Cardiac fibroblast (primary cell): ENCODE results near the gene EGR4.

Experiments
- DNase-seq, 2 donors: peaks; one replicate each; pipeline versions ENCODE4 v3.0.0 to v3.0.0-alpha.2; 2010; ENCODE audit warnings: low read depth in 2 of 2
- H3K4me3 ChIP-seq, 2 donors: replicated peaks in 1 of 2; 1 replicate in 1 of 2; 2 replicates in 1 of 2; pipeline ENCODE4 v1.5.1; 2011; ENCODE audit warnings: low read depth in 2 of 2, low read length in 2 of 2, mild to moderate bottlenecking in 2 of 2, moderate library complexity in 1 of 2
- CTCF ChIP-seq: IDR thresholded peaks from one replicate; pipeline ENCODE4 v1.5.1; 2011; ENCODE audit warnings: low read depth, mild to moderate bottlenecking, low read length, inconsistent platforms

The EGR4 gene

GRCh38 chr2:73293534-73294171 lies at the start of gene EGR4:
EGR4 (minus strand) TSS chr2:73293548; CDS start chr2:73293317, 231 bp downstream.
- H3K4me3 ChIP-seq, result peak within 1 kb of the TSS; percentile 30 to 48
- peak; percentile 69 to 73 for DNase-seq
- TF ChIP-seq CTCF, result no peak

DNA sequence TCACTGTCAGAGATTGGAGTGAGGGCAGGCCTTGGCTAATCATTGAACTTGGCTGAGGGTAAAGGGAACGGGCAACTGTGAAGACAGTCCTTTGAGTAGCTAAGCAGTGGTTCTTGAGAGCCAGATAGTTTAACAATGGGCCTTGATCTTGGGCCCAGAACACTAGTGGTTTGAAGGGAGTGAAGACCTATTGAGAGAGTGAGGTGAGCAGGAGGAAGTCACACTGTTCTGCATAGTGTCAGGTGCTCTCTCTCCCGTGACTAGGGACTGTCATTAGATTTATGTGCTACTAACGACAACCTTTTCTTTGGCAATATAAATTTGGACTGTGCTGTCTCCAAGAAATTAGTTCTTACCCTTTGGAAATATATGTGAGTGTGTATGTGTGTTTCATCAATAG lies 47.7 kb upstream of the EGR4 start:
- no peak for DNase-seq
- no peak overlapping the region for H3K4me3 ChIP-seq
- no peak for TF ChIP-seq CTCF

GRCh38 chr2:73339201-73339600 lies 45.9 kb upstream of the EGR4 start:
- H3K4me3 ChIP-seq, result no peak overlapping the region
- TF ChIP-seq CTCF, result no peak
- no peak for DNase-seq

DNA sequence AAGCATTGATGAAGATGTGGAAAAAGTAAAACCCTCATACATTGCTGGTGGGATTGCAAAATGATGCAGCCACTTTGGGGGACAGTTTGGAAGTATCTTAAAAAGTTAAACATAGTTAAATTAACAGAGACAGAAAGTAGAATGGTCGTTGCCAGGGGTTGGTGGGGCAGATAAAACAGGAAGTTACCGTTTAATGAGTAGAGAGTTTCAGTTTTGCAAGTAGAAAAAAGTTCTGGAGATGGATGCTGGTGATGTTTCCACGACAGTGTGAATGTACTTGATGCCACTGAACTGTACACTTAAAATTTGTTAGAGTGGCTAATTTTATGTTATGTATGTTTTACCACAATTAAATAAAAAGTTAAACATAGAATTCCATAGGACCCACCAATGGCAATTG lies 44.5 kb upstream of the EGR4 start:
- DNase-seq, result no peak
- TF ChIP-seq CTCF, result no peak
- H3K4me3 ChIP-seq, result no peak overlapping the region

- no peak overlapping the region for H3K4me3 ChIP-seq
- no peak for DNase-seq
- TF ChIP-seq CTCF, result no peak
Measured at GRCh38 chr2:73334620-73335019, 41.3 kb upstream of the EGR4 start.

DNA sequence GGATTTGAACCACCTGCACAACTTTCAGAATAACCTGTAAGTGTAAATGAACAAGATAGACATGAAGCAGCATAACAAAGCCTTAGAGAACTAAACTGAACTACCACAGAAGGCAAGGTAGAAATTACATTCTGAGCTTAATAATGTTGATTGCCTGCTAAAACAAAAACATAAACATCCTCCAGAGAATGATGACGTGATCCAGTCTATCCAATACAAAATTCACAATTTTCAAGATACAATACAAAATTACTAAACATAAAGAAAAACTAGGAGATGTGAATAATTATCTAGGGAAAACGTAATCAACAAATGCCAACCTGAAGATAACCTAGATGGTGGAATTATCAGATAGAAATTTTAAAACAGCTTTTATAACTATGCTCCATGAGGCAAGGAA lies 40.7 kb upstream of the EGR4 start:
- H3K4me3 ChIP-seq, result no peak overlapping the region
- no peak for DNase-seq
- TF ChIP-seq CTCF, result no peak

- no peak for DNase-seq
- no peak for TF ChIP-seq CTCF
- H3K4me3 ChIP-seq, result no peak overlapping the region
Measured at GRCh38 chr2:73333564-73333963, 40.2 kb upstream of the EGR4 start.
